B cell (primary cell): ENCODE measurements around the gene CCDC91. TPM values are rescaled to one million over a fixed set of nuclear protein-coding genes. Genes with fewer than 3 reads are reported as not detected.
A peak's percentile ranks its signal among the peaks of the same experiment; 100 is the strongest.

Experiments
- ATAC-seq: fragments of 200-7000 bp; cut with Tn5 transposase; one replicate; pipeline ENCODE4 v1.10.0; 2021; ENCODE audit warnings: low read depth, mild to moderate bottlenecking, moderate number of reproducible peaks, moderate library complexity
- CTCF ChIA-PET: fragments of 350-600 bp; sonication (Branson Sonifier 250); formaldehyde crosslinking; loops from one replicate; lab custom pipeline; 2021; ENCODE audit warnings: antibody characterized with exemption, inconsistent platforms; lab: Charles Lee
- POLR2A ChIA-PET: fragments of 350-600 bp; sonication (Branson Sonifier 250); formaldehyde crosslinking; loops from one replicate; lab custom pipeline; 2021; ENCODE audit warnings: antibody characterized with exemption; lab: Charles Lee
- DNase-seq: peaks from one replicate; pipeline ENCODE4 v3.0.0; 2013
- H2AFZ ChIP-seq: 2 replicates; pipeline ENCODE4 v1.6.1; 2012; ENCODE audit warnings: mild to moderate bottlenecking, low read depth, low read length; ENCODE audit not compliant: insufficient read depth, poor library complexity, severe bottlenecking
- H3K27ac ChIP-seq, 2 donors: 1 replicate in 1 of 2; 2 replicates in 1 of 2; pipeline ENCODE4 v1.5.1; 2012 to 2013; ENCODE audit warnings: low read length in 2 of 2, mild to moderate bottlenecking in 2 of 2, moderate library complexity in 1 of 2
- H3K27me3 ChIP-seq, 4 experiments: fragments of 200-600 bp in 1 of 4; sonication (generic) in 1 of 4; replicated peaks in 1 of 4; 1 replicate in 2 of 4; 2 replicates in 2 of 4; pipeline versions ENCODE4 v1.6.1 to v1.7.0; 2013 to 2016; ENCODE audit warnings: low read length in 3 of 4, mild to moderate bottlenecking in 2 of 4, mixed read lengths in 1 of 4, moderate library complexity in 1 of 4; ENCODE audit not compliant: insufficient read depth in 4 of 4, control insufficient read depth in 3 of 4; ENCODE audit errors: control extremely low read depth in 1 of 4
- H3K36me3 ChIP-seq, 2 experiments: replicated peaks in 1 of 2; 1 replicate in 1 of 2; 2 replicates in 1 of 2; pipeline versions ENCODE4 v1.6.1 to v1.7.1; 2013; ENCODE audit warnings: low read length in 1 of 2; ENCODE audit not compliant: insufficient read depth in 2 of 2, control insufficient read depth in 1 of 2; ENCODE audit errors: control extremely low read depth in 1 of 2, extremely low read depth in 1 of 2
- H3K4me1 ChIP-seq, 2 donors: fragments of 200-600 bp in 1 of 2; sonication (generic) in 1 of 2; 1 replicate in 1 of 2; 2 replicates in 1 of 2; pipeline versions ENCODE4 v1.5.1 to v1.6.1; 2013 to 2017; ENCODE audit warnings: low read length in 2 of 2; ENCODE audit not compliant: control insufficient read depth in 2 of 2, insufficient read depth in 2 of 2
- H3K4me2 ChIP-seq: replicated peaks from 2 replicates; pipeline ENCODE3; 2012; ENCODE audit warnings: mild to moderate bottlenecking, low read depth, low read length; ENCODE audit not compliant: poor library complexity, severe bottlenecking
- H3K4me3 ChIP-seq, 5 experiments: fragments of 200-600 bp in 1 of 5; sonication (generic) in 1 of 5; 1 replicate in 3 of 5; 2 replicates in 2 of 5; pipeline versions ENCODE4 v1.5.1 to v1.7.0; 2011 to 2016; ENCODE audit warnings: low read length in 4 of 5, mild to moderate bottlenecking in 4 of 5, low read depth in 2 of 5, control low read depth in 1 of 5, moderate library complexity in 1 of 5; ENCODE audit not compliant: insufficient read depth in 1 of 5; ENCODE audit errors: control extremely low read depth in 1 of 5, extremely low read depth in 1 of 5
- H3K79me2 ChIP-seq: fragments of 200-600 bp; sonication (generic); one replicate; pipeline ENCODE4 v1.6.0; 2016; ENCODE audit warnings: low read length; ENCODE audit not compliant: control insufficient read depth, insufficient read depth
- H3K9ac ChIP-seq: fragments of 200-600 bp; sonication (generic); 2 replicates; pipeline ENCODE4 v1.6.1; 2017; ENCODE audit warnings: mild to moderate bottlenecking, low read length, moderate library complexity
- H3K9me3 ChIP-seq, 3 donors: one replicate each; pipeline versions ENCODE4 v1.6.1 to v1.7.1; 2013; ENCODE audit warnings: low read length in 2 of 3; ENCODE audit not compliant: control insufficient read depth in 2 of 3, insufficient read depth in 1 of 3; ENCODE audit errors: control extremely low read depth in 1 of 3
- H4K20me1 ChIP-seq: 2 replicates; pipeline ENCODE4 v1.6.0; 2012; ENCODE audit warnings: mild to moderate bottlenecking, low read length; ENCODE audit not compliant: insufficient read depth, control insufficient read depth, poor library complexity, severe bottlenecking
- H3K27ac Mint-ChIP-seq: one replicate; pipeline ENCODE4 v1.8.0; 2021; ENCODE audit warnings: mixed read lengths
- H3K27me3 Mint-ChIP-seq: one replicate; pipeline ENCODE4 v1.8.0; 2021; ENCODE audit warnings: mixed read lengths
- H3K4me1 Mint-ChIP-seq: one replicate; pipeline ENCODE4 v1.8.0; 2021; ENCODE audit warnings: mixed read lengths
- H3K4me3 Mint-ChIP-seq: one replicate; pipeline ENCODE4 v1.8.0; 2021; ENCODE audit warnings: mixed read lengths
- H3K9me3 Mint-ChIP-seq: one replicate; pipeline ENCODE4 v1.8.0; 2022; ENCODE audit warnings: mixed read lengths; ENCODE audit not compliant: insufficient read depth
- CTCF ChIP-seq: fragments of 200-600 bp; IDR thresholded peaks from one replicate; pipeline ENCODE4 v1.8.0; 2022; ENCODE audit warnings: antibody characterized with exemption, mild to moderate bottlenecking
- EZH2 ChIP-seq: IDR thresholded peaks from 2 replicates; pipeline ENCODE4 v1.6.1; 2012; ENCODE audit warnings: borderline replicate concordance, low read depth, mild to moderate bottlenecking, moderate library complexity, low read length; ENCODE audit not compliant: insufficient read depth, poor library complexity, severe bottlenecking
- WGBS: methylation state at CpG from one replicate; pipeline ENCODE4 v1.1.5; 2013; ENCODE audit warnings: missing lambda C conversion rate; ENCODE audit not compliant: insufficient coverage; 5-methylcytosine and 5-hydroxymethylcytosine counted together
- intact Hi-C: fragments of 100-400 bp; cut with micrococcal nuclease; formaldehyde crosslinking; loops from one replicate; pipeline ENCODE4 v1.10.0; 2022
- polyA plus RNA-seq: library from polyadenylated mRNA; depleted of rRNA; stranded (reverse); fragments of >200 nt; gene quantifications from 2 replicates; pipeline ENCODE4 v1.2.3, GENCODE V29; 2012
- total RNA-seq, 2 donors: library from RNA; stranded (reverse); fragments of 120-200 nt in 1 of 2; gene quantifications; 1 replicate in 1 of 2; 2 replicates in 1 of 2; pipeline versions ENCODE4 v1.2.3 to v1.2.4, GENCODE V29; 2013 to 2022

CCDC91 gene
- total and polyA plus RNA-seq, 2 donors (not counting 1 experiment from before 2014, with no cell fraction given) = 10.9 to 64.8 TPM

- Histone ChIP-seq H3K9ac (no peak overlapping the region), H3K27ac (no peak overlapping the region), H2AFZ (no peak overlapping the region), H3K4me3 (no peak overlapping the region), H3K4me2 (no peak overlapping the region), H3K4me1 (peaks cover 8 to 16% of the 10 kb centered on the region in 2 donors), H3K9me3 (peaks cover 0 to 6% (median 3%) of the 10 kb centered on the region in 3 donors), H4K20me1 (peaks cover 5% of the 10 kb centered on the region), H3K36me3 (peaks cover 0 to 4% of the 10 kb centered on the region in 2 experiments), H3K27me3 (no peaks in the 10 kb centered on the region), H3K79me2 (peaks cover 78% of the 10 kb centered on the region)
- POLR2A ChIA-PET = interaction anchor here (0.8 kb wide), 1 partner anchor 26 kb away, joined by 3 read pairs; the partner anchor contains the start of gene CCDC91
- no CpG with 5 or more reads among the region's 2 CpGs for WGBS
- no peak overlapping the region for H3K4me3 Mint-ChIP-seq
- DNase-seq (no peak), ATAC-seq (no peak)
- CTCF ChIA-PET = no interaction called here
- H3K27me3 Mint-ChIP-seq = no peaks in the 10 kb centered on the region
- H3K9me3 Mint-ChIP-seq = peaks cover 6% of the 10 kb centered on the region
- no peak for TF ChIP-seq EZH2
- no peak for TF ChIP-seq CTCF
- peaks cover 43% of the 10 kb centered on the region for H3K4me1 Mint-ChIP-seq
- H3K27ac Mint-ChIP-seq = no peak overlapping the region
- intact Hi-C loops = no loop called here
These were observed 25.8 kb downstream of the CCDC91 start for GRCh38 chr12:28216016-28216415.

- DNase-seq (peak; percentile 18), ATAC-seq (peak; percentile 28)
- WGBS = no CpG with 5 or more reads among the region's 2 CpGs
- H3K27ac Mint-ChIP-seq = peak overlapping the region; percentile 23
- Histone ChIP-seq H4K20me1 (no peaks in the 10 kb centered on the region), H3K36me3 (peaks cover 0 to 4% of the 10 kb centered on the region in 2 experiments), H3K4me3 (no peak overlapping the region), H3K4me2 (peak overlapping the region; percentile 24), H2AFZ (no peak overlapping the region), H3K79me2 (peaks cover 71% of the 10 kb centered on the region), H3K9ac (no peak overlapping the region), H3K27ac (peak overlapping the region; percentile 2 to 20), H3K9me3 (peaks cover 0 to 6% (median 3%) of the 10 kb centered on the region in 3 donors), H3K27me3 (no peaks in the 10 kb centered on the region), H3K4me1 (peaks cover 19 to 24% of the 10 kb centered on the region in 2 donors)
- peaks cover 53% of the 10 kb centered on the region for H3K4me1 Mint-ChIP-seq
- H3K27me3 Mint-ChIP-seq = no peaks in the 10 kb centered on the region
- H3K9me3 Mint-ChIP-seq = peaks cover 6% of the 10 kb centered on the region
- ChIA-PET CTCF (interaction anchor here (0.6 kb wide), 1 partner anchor 23 kb away, joined by 4 read pairs; no protein-coding TSS in a partner anchor), POLR2A (no interaction called here)
- intact Hi-C loops = no loop called here
- peak overlapping the region; percentile 0 for H3K4me3 Mint-ChIP-seq
- TF ChIP-seq CTCF (no peak), EZH2 (no peak)
These were observed 27.5 kb downstream of the CCDC91 start for GRCh38 chr12:28217805-28218204.
